ENCODE measurements around the gene RELB. TPM values are rescaled to one million over a fixed set of nuclear protein-coding genes. Genes with fewer than 3 reads are reported as not detected.
A peak's percentile ranks its signal among the peaks of the same experiment; 100 is the strongest.

Gene RELB
- total and polyA plus RNA-seq, 9 of the 15 experiments (the other 6 are each of a cell fraction or from before 2014, with no cell fraction given): 0.15 to 1.1 (median 0.28) TPM; not detected in 2

GRCh38 chr19:44957526-44957925 lies 43.7 kb upstream of the RELB start:
- Histone ChIP-seq H4K20me1 (replicated peaks; ENCODE audit: control insufficient read depth, insufficient read depth, low read length) (peaks cover 24% of the 10 kb centered on the region), H3K79me2 (ENCODE audit: control insufficient read depth, insufficient read depth, low read length) (peaks cover 72% of the 10 kb centered on the region), H3K9me3 (replicated peaks; ENCODE audit: control insufficient read depth, insufficient read depth, low read depth, low read length) (no peaks in the 10 kb centered on the region), H3K36me3 (ENCODE audit: control insufficient read depth, insufficient read depth, low read length) (peaks cover 47% of the 10 kb centered on the region; the same call in 2 of the 3 replicates), H3K27me3 (ENCODE audit: control insufficient read depth in 2 of 2, insufficient read depth in 2 of 2, low read length in 2 of 2) (no peaks in the 10 kb centered on the region), H2AFZ (ENCODE audit: low read depth, low read length) (no peak overlapping the region), H3K4me3 (no peak overlapping the region), H3K27ac (ENCODE audit: extremely low read depth, low read depth, low read length) (peak overlapping the region; percentile 12; the same call in 1 of the 3 replicates), H3K9ac (ENCODE audit: insufficient read depth in 1 of 2, low read depth in 2 of 2, low read length in 2 of 2) (peak overlapping the region in 1 of 2 experiments; percentile 85; a peak in 2 of 4 replicates), H3K4me2 (ENCODE audit: insufficient read depth, low read length) (0 out of 2 replicates have a peak overlapping the region, but pooled peaks have one; percentile 16), H3K4me1 (replicated peaks in 1 of 2; ENCODE audit: control insufficient read depth in 2 of 2, insufficient read depth in 2 of 2, low read length in 2 of 2) (peaks cover 16 to 24% of the 10 kb centered on the region in 2 experiments; a peak in 4 of 5 replicates), H3K9me1 (ENCODE audit: control insufficient read depth, insufficient read depth, low read length) (peaks cover 9% of the 10 kb centered on the region)
- intact Hi-C loops (cut with micrococcal nuclease): no loop called here
- BruUV-seq (replicated peaks): no TSS peak
- ChIA-PET POLR2A (interaction anchor here (0.6 to 1.7 kb wide), 7 partner anchors 14 to 1196 kb away, joined by 3 to 6 read pairs (median 3); partner anchors contain the start of genes RELB and TOMM40), CTCF (ENCODE audit: low intra/inter-chr PET ratio) (no interaction called here)
- DNase-seq (ENCODE audit: extremely low read depth in 1 of 4, low spot score in 3 of 4) (no peak), ATAC-seq (no peak), FAIRE-seq (no peak)
- in situ Hi-C loops (cut with MboI): no loop called here
- 78% methylated on average over 7 of the region's 7 CpGs for WGBS (ENCODE audit: insufficient coverage, low coverage, missing lambda C conversion rate)
- TF ChIP-seq ELK3 (CRISPR knock-in tag; IDR thresholded peaks at IDR 0.05): no peak
- no peak for TF ChIP-seq ZNF780A (CRISPR knock-in tag; IDR thresholded peaks at IDR 0.05)
- no peak for TF ChIP-seq AFF1 (IDR thresholded peaks at IDR 0.05; ENCODE audit: low read depth in 1 of 2, partially characterized antibody in 2 of 2)

Data from K562 (cell line).